Stimulated activated CD4-positive, alpha-beta T cell treated with anti-CD3 and anti-CD28 coated beads, Interleukin-12 subunit alpha, Interleukin-12 subunit beta, amount 100 ng/mL, for 24 hours (primary cell): Measurements from ENCODE around the gene AKAP7.
"Not testable (repeated sequence)": the region's sequence is repeated elsewhere in the genome, so short reads cannot be mapped to it uniquely, and the experiment has no call there.

Experiments used
- DNase-seq, 2 experiments: peaks; one replicate each; pipeline ENCODE4 v3.0.0-alpha.2; 2020; ENCODE audit warnings: low read depth in 2 of 2

Gene AKAP7

GRCh38 chr6:131135244-131136020 is at the start of gene AKAP7:
TSS of gene AKAP7 (plus strand) at chr6:131135467. CDS start at chr6:131135764, 297 bp downstream.
- peak; percentile 20 to 48 for DNase-seq

GRCh38 chr6:131090339-131090738 is 44.9 kb upstream of the AKAP7 start:
- not testable (repeated sequence) for DNase-seq

GRCh38 chr6:131091944-131092343 is 43.3 kb upstream of the AKAP7 start:
- DNase-seq, result not testable (repeated sequence)

- DNase-seq, result no peak
These were observed 41.9 kb upstream of the AKAP7 start for GRCh38 chr6:131093334-131093733.

GRCh38 chr6:131096786-131097185 is 38.5 kb upstream of the AKAP7 start:
- no peak for DNase-seq

GRCh38 chr6:131101911-131102680 is 33.2 kb upstream of the AKAP7 start:
- no peak for DNase-seq

GRCh38 chr6:131103296-131103695 is 32.0 kb upstream of the AKAP7 start:
- DNase-seq, result no peak

GRCh38 chr6:131103901-131104300 is 31.4 kb upstream of the AKAP7 start:
- no peak for DNase-seq

GRCh38 chr6:131107151-131107550 is 28.1 kb upstream of the AKAP7 start:
- no peak for DNase-seq

GRCh38 chr6:131112249-131112648 is 23.0 kb upstream of the AKAP7 start:
- no peak for DNase-seq

- DNase-seq, result no peak
These were observed 19.6 kb upstream of the AKAP7 start for GRCh38 chr6:131115651-131116050.

- no peak for DNase-seq
These were observed 18.9 kb upstream of the AKAP7 start for GRCh38 chr6:131116321-131116720.

- DNase-seq, result no peak
These were observed 18.4 kb upstream of the AKAP7 start for GRCh38 chr6:131116755-131117360.

GRCh38 chr6:131117878-131118277 is 17.4 kb upstream of the AKAP7 start:
- DNase-seq, result no peak

GRCh38 chr6:131122007-131122406 is 13.3 kb upstream of the AKAP7 start:
- DNase-seq, result no peak

- DNase-seq, result no peak
These were observed 12.8 kb upstream of the AKAP7 start for GRCh38 chr6:131122516-131122915.

GRCh38 chr6:131124336-131125071 is 10.8 kb upstream of the AKAP7 start:
- no peak for DNase-seq

- DNase-seq, result no peak
These were observed 9.8 kb upstream of the AKAP7 start for GRCh38 chr6:131125431-131125830.

- no peak for DNase-seq
These were observed 5.3 kb upstream of the AKAP7 start for GRCh38 chr6:131129689-131130553.

- no peak for DNase-seq
These were observed 4.7 kb upstream of the AKAP7 start for GRCh38 chr6:131130554-131130940.

GRCh38 chr6:131132360-131132759 is 2.9 kb upstream of the AKAP7 start:
- no peak for DNase-seq
